Measurements from ENCODE around the gene ABCA2.
"Not testable (repeated sequence)": the region's sequence is repeated elsewhere in the genome, so short reads cannot be mapped to it uniquely, and the experiment has no call there.

Gene ABCA2

DNA sequence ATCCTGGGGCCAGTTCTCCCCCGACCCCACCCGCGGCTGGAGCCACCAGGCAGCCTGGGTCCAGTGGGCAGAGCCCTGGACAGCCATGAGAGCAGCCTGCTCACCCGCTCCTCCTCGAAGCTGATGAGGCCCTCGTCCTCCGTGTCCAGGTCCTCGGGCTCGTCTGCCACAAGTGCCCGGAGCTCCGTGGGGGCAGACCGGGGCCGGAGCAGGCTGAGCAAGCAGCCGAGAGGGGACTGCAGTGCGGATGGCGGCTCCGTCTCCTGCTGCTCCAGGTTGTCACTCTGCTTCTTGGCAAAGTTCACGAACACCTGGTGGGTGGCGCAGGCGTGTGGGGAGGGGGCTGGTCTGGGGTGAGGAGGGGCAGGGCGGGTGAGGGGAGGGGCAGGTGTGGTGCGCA is 19.7 kb downstream of the ABCA2 start:
- H3K36me3 Mint-ChIP-seq (ENCODE audit: low read depth), result no peaks in the 10 kb centered on the region
- no peaks in the 10 kb centered on the region for H3K27me3 Mint-ChIP-seq (ENCODE audit: low read depth)
- no peak overlapping the region for H3K4me3 Mint-ChIP-seq
- no peaks in the 10 kb centered on the region for H3K9me3 Mint-ChIP-seq
- H3K27ac Mint-ChIP-seq, result no peak overlapping the region
- no peaks in the 10 kb centered on the region for H3K4me1 Mint-ChIP-seq
- TF ChIP-seq, protein P1, sequence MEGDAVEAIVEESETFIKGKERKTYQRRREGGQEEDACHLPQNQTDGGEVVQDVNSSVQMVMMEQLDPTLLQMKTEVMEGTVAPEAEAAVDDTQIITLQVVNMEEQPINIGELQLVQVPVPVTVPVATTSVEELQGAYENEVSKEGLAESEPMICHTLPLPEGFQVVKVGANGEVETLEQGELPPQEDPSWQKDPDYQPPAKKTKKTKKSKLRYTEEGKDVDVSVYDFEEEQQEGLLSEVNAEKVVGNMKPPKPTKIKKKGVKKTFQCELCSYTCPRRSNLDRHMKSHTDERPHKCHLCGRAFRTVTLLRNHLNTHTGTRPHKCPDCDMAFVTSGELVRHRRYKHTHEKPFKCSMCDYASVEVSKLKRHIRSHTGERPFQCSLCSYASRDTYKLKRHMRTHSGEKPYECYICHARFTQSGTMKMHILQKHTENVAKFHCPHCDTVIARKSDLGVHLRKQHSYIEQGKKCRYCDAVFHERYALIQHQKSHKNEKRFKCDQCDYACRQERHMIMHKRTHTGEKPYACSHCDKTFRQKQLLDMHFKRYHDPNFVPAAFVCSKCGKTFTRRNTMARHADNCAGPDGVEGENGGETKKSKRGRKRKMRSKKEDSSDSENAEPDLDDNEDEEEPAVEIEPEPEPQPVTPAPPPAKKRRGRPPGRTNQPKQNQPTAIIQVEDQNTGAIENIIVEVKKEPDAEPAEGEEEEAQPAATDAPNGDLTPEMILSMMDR (IDR thresholded peaks at IDR 0.05; ENCODE audit: unreplicated experiment in 3 of 3), result no peak

DNA sequence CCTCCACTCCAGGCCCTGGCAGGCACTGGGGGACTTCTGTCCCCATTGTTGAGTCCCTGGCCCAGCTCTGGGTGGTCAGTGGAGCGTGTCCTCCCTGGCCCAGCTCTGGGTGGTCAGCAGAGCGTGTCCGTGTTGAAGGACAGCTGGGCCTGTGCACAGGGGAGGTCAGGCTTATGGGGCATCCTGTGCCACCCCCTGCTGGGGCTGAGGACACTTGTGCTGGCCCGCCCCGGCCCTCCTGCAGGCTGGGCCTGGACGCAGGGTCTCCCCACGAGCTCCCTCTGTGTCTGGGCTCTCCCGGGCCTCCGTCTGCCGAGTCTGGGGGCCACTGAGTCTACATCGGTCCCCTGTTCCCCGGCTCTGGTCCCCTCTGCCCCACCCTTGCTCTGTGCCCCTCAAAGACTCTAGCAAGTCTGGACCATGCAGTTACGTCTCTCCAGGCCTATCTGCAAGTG is 20.2 kb downstream of the ABCA2 start:
- TF ChIP-seq, protein P1 (IDR thresholded peaks at IDR 0.05; ENCODE audit: unreplicated experiment in 3 of 3), result no peak
- H3K9me3 Mint-ChIP-seq, result no peaks in the 10 kb centered on the region
- no peak overlapping the region for H3K27ac Mint-ChIP-seq
- H3K4me3 Mint-ChIP-seq, result no peak overlapping the region
- no peaks in the 10 kb centered on the region for H3K27me3 Mint-ChIP-seq (ENCODE audit: low read depth)
- H3K36me3 Mint-ChIP-seq (ENCODE audit: low read depth), result no peaks in the 10 kb centered on the region
- no peaks in the 10 kb centered on the region for H3K4me1 Mint-ChIP-seq

DNA sequence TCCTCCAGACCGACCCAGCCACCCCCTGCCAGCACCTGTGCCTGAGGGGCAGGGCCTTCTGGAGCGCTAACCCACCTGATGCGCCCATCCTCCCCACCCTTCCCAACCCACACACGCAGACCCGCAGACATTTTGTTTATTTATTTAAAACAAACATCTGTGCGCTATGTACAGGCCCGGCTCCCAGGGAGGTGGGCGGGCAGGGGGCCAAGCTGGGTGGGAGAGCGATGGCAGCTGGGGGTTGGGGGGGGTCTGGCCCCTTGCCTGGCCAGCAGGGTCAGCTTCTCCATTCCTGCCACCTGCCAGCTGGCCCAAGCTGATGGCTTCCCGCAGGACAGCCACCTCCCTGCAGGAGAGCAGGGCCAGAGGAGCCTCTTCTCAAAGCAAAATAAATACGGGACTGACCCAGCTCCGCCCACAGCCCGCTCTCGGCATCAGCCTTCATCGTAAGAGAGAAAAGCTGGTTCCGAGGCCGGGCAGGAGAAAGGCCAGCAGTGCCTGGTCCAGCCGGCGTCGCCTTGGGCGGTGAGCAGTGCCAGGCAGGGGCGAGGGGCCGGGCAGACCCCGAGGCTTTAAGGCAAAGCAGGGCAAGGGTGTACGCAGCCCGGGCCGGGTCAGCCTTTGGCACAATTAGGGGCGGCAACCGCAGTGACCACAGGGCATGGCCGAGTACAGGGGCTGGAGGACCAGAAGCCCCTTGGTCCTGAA is 20.8 kb downstream of the ABCA2 start:
- no peaks in the 10 kb centered on the region for H3K4me1 Mint-ChIP-seq
- no peaks in the 10 kb centered on the region for H3K9me3 Mint-ChIP-seq
- H3K4me3 Mint-ChIP-seq, result no peak overlapping the region
- H3K27me3 Mint-ChIP-seq (ENCODE audit: low read depth), result no peaks in the 10 kb centered on the region
- H3K27ac Mint-ChIP-seq, result no peak overlapping the region
- H3K36me3 Mint-ChIP-seq (ENCODE audit: low read depth), result no peaks in the 10 kb centered on the region
- TF ChIP-seq, protein P1 (IDR thresholded peaks at IDR 0.05; ENCODE audit: unreplicated experiment in 3 of 3), result no peak

DNA sequence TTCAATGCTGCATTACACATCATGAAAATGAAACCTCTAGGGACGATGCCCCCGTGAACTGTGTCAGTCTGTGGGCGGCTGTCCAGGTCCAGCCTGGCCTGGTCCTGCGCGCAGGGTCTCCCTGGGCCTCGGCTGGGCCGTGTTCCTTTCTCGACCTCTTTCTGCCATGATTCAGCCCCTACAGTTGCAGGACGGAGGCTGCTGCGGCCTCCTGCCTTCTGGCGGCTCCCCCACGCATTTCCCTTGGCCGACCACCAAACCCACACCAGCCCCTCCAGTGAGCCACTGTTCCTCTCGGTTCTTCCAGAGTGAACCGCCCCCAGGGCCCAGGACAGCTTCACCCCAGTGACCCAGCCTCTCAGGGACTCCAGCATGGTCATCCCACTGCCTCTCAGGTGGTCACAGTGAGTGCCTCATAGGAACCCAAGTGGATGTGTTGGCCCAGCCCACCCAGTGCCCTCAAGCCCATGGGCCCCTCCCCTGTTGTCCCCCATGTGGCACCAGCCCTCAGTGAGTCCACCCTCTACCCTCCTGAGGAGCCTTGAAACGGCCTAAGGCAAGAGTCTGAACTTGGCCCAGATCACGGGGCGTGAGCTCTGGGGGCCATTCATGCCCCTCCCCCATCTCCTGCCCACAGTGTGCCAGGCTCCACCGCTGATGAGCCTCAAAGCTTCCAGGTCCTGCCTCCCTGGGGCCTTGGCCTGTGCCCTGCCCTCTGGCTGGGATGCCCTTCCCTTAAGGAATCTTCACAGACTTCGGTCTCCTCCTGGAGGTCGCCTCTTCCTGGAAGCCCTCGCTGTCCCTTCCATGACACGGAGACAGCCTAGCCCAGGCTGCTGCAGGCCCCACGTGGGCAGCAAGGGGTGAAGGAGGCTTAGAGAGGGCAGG is 21.7 kb downstream of the ABCA2 start:
- peak overlapping the region in 2 of 3 experiments; percentile 31 to 38 for H3K27ac Mint-ChIP-seq
- H3K4me3 Mint-ChIP-seq, result no peak overlapping the region
- no peaks in the 10 kb centered on the region for H3K9me3 Mint-ChIP-seq

DNA sequence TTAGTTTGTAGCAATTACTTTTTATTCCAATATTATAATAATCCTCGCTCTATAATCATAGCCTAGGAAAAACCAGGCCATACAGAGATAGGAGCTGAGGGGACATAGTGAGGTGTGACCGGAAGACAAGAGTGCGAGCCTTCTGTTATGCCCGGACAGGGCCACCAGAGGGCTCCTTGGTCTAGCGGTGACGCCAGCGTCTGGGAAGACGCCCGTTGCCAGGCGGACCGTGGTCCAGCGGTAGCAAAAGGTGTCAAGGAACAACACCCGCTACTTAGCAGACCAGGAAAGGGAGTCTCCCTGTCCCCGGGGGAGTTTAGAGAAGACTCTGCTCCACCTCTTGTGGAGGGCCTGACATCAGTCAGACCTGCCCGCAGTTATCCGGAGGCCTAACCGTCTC is 23.8 kb downstream of the ABCA2 start:
- H3K27me3 Mint-ChIP-seq (ENCODE audit: low read depth); H3K36me3 Mint-ChIP-seq (ENCODE audit: low read depth); H3K27ac Mint-ChIP-seq; H3K9me3 Mint-ChIP-seq; H3K4me1 Mint-ChIP-seq; H3K4me3 Mint-ChIP-seq: not testable (repeated sequence)
- TF ChIP-seq, protein P1 (IDR thresholded peaks at IDR 0.05; ENCODE audit: unreplicated experiment in 3 of 3), result peak; percentile 28 to 43 (median 32)

More for the DNA sequence above, 21.7 kb downstream of the ABCA2 start:
- no peaks in the 10 kb centered on the region for H3K4me1 Mint-ChIP-seq
- no peaks in the 10 kb centered on the region for H3K36me3 Mint-ChIP-seq (ENCODE audit: low read depth)
- TF ChIP-seq, protein P1 (IDR thresholded peaks at IDR 0.05; ENCODE audit: unreplicated experiment in 3 of 3), result no peak
- no peaks in the 10 kb centered on the region for H3K27me3 Mint-ChIP-seq (ENCODE audit: low read depth)

Data from nephron (organoid).